ENCODE data around the gene SCGB1D4.
"Not testable (repeated sequence)": the region's sequence is repeated elsewhere in the genome, so short reads cannot be mapped to it uniquely, and the experiment has no call there.

Gene SCGB1D4, protein sequence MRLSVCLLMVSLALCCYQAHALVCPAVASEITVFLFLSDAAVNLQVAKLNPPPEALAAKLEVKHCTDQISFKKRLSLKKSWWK

DNA sequence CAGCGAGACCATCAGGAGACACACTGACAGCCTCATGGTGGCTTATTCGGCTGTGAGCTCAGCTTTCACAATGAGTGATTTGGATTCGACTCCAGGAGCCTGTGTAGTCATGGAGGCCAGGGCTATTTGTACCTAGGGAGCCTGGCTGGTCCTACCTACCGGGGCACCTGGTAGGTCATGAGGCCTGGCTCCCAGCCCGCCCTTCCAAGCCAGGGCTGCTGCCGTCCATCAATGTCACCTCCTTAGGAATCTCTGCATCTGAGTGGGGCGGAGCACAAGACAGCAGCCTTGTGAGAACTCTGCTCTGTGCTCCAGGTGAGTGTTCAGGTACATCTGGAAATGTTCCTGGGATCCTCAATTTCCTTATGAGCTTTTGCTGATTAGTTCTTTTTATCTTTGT lies at the start of gene SCGB1D4:
SCGB1D4 (minus strand) TSS at position 101 of the 400 bp plus-strand sequence; CDS start at position 36, 65 bp downstream.
- DNase-seq: no peak

- no peak for DNase-seq
These were observed 47.0 kb upstream of the SCGB1D4 start for GRCh38 chr11:62345861-62346260.

- no peak for DNase-seq
These were observed 45.3 kb upstream of the SCGB1D4 start for GRCh38 chr11:62344210-62344609.

DNA sequence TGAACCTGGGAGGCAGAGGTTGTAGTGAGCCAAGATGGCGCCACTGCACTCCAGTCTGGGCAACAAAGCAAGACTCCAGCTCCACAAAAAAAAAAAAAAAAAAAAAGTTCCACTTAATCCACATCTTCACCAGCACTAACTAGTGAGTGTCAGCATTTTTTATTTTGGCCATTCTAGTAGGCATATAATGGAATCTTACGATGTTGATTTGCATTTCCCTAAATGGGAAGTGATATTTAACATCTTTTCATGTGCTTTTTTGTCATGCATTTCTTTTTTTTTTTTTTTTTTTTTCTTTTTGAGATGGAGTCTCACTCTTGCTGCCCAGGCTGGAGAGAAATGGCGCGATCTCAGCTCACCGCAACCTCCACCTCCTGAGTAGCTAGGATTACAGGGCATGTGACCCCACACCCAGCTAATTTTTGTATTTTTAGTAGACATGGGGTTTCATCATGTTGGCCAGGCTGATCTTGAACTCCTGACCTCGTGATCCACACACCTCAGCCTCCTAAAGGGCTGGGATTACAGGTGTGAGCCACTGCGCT lies 44.8 kb upstream of the SCGB1D4 start:
- not testable (repeated sequence) for DNase-seq

DNA sequence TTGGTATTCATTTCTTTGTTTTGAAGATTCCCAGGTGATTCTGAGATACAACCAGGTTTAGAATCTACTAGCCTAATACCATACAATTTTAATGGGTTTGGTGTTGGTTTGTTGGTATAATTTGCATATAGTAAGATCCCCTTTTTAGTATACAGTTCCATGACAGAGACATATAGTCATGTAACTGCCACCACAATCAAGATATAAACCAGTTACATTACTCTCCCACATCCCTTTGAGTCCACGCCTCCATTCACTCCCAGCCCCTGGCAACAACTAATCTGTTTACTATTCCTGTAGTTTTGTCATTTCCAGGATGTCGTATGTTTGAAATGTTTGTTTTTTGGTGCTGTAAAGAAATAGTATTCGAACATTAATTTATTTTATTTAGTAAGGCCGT lies 42.7 kb upstream of the SCGB1D4 start:
- no peak for DNase-seq

GRCh38 chr11:62340269-62340901 lies 41.5 kb upstream of the SCGB1D4 start:
- DNase-seq: peak; percentile 89

DNA sequence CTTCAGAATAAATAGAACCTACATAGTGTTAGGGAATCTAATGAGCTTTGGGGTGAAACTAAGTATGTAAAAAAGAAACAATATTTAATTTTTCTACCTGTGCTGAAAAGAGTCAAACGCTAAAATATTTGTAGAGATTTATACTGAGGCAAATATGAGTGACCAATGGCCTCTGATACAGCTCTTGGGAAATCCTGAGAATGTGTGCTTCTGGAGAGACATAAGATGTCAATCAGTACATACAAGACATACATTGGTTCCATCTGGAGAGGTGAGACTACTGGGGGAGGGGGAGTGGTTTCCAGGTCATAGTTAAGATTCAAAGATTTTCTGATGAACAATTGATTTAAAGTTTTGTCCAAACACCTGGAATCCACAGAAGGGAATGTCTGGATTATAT lies 39.3 kb upstream of the SCGB1D4 start:
- DNase-seq: peak; percentile 32

DNA sequence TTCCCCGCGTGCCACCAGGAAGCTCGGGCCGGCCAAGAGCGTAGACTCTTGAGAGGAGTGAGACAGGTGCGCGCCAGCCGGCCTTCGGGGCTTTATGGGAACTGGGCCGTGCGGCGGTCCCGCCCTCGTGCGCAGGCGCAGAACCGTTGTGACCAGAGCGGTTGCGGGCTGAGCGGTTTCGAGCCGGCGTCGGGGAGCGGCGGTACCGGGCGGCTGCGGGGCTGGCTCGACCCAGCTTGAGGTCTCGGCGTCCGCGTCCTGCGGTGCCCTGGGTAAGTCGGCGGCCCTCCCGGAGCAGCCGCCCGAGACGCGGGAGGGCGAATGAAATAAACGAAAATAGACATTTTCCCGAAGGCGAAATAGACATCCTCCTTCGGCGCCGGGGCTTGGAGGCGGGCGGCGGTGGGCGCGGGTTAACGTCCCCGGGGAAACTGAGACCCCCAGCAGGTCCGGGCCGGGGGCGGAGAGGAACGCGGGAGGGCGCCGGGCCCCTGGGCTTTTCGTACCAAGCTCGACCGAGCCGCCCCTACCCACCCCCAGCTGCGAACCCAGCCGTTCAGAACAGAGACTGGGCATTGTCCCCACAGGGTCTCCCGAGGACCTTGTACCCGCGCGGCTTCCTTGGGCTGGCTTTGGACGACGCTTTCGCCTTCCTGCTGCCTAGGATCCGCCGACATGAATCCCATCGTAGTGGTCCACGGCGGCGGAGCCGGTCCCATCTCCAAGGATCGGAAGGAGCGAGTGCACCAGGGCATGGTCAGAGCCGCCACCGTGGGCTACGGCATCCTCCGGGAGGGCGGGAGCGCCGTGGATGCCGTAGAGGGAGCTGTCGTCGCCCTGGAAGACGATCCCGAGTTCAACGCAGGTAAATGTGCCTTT lies 38.7 kb upstream of the SCGB1D4 start, which contains the start of gene ASRGL1:
ASRGL1 (plus strand) TSS at position 146 of the 879 bp plus-strand sequence; CDS start at position 676, 530 bp downstream.
- DNase-seq: peak; percentile 91

DNA sequence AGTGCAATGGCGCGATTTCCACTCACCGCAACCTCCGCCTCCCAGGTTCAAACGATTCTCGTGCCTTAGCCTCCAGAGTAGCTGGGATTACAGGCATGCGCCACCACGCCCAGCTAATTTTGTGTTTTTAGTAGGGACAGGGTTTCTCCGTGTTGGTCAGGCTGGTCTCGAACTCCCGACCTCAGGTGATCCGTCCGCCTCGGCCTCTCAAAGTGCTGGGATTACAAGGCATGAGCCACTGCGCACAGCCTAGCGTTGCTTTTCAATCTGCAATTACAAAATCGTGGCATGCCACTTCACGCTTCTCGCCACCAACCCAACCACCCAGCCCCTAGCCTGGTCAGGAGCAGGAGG lies 38.1 kb upstream of the SCGB1D4 start:
- DNase-seq: not testable (repeated sequence)

GRCh38 chr11:62333768-62334167 lies 34.9 kb upstream of the SCGB1D4 start:
- no peak for DNase-seq

DNA sequence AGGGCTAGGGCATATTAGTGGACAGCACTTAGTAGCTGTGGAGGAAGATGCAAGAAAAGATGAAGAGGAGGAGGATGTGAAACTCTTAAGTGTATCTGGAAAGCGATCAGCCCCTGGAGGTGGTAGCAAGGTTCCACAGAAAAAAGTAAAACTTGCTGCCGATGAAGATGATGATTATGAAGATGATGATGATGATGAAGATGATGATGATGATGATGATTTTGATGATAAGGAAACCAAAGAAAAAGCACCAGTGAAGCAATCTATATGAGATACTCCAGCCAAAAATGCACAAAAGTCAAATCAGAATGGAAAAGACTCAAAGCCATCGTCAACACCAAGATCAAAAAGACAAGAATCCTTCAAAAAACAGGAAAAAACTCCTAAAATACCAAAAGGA lies 32.4 kb upstream of the SCGB1D4 start:
- not testable (repeated sequence) for DNase-seq

DNA sequence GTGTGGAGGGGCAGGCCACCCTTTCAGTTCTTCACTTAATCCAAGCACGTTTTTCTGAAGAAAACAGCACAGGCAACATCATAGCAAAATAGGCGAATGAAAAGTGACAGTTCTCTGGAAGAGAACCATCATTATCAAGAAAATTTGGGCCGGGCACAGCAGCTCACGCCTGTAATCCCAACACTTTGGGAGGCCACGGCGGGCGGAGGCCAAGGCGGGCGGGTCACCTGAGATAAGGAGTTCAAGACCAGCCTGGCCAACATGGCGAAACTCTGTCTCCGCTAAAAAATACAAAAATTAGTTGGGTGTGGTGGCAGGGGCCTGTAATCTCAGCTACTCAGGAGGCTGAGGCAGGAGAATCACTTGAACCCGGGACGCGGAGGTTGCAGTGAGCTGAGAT lies 28.7 kb upstream of the SCGB1D4 start:
- DNase-seq: not testable (repeated sequence)

DNA sequence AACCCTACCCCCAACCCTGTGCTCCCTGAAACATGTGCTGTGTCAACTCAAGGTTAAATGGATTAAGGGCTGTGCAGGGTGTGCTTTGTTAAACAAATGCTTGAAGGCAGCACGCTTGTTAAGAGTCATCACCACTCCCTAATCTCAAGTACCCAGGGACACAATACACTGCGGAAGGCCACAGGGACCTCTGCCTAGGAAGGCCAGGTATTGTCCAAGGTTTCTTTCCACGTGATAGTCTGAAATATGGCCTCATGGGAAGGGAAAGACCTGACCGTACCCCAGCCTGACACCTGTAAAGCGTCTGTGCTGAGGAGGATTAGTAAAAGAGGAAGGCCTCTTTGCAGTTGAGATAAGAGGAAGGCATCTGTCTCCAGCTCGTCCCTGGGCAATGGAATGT lies 27.8 kb upstream of the SCGB1D4 start:
- DNase-seq: not testable (repeated sequence)

GRCh38 chr11:62325781-62326180 lies 26.9 kb upstream of the SCGB1D4 start:
- DNase-seq: not testable (repeated sequence)

- DNase-seq: peak; percentile 13
These were observed 26.1 kb upstream of the SCGB1D4 start for GRCh38 chr11:62324731-62325556.

DNA sequence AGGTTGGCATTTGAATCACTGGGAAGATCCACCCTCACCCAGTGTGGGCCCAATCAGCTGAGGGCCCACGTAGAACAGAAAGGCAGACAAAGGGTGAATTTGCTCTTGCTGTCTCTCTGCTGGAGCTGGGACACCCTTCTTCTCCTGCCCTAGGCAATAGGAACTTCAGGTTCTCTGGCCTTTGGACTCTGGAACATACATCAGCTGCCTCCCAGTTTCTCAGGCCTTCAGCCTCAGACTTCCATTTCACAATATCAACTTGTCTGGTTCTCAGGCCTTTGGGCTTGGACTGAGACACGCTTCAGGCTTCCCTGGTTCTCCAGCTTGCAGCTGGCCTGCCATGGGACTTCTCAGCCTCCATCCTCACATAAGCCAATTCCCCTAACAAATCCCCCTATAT lies 23.6 kb upstream of the SCGB1D4 start:
- no peak for DNase-seq

GRCh38 chr11:62315431-62315830 lies 16.6 kb upstream of the SCGB1D4 start:
- DNase-seq: no peak

DNA sequence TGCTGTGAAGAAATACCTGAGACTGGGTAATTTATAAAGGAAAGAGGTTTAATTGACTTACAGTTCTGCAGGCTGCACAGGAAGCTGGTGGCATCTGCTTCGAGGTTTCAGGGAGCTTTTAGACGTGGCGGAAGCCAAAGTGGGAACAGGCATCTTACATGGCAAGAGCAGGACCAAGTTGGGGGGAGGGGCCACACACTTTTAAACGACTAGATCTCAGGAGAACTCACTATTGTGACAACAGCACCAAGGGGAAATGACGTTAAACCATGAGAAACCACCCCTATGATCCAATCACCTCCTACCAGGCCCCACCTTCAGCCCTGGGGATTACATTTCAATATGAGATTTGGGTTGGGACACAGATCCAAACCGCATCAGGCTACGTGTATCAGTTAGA lies 11.1 kb upstream of the SCGB1D4 start:
- no peak for DNase-seq

DNA sequence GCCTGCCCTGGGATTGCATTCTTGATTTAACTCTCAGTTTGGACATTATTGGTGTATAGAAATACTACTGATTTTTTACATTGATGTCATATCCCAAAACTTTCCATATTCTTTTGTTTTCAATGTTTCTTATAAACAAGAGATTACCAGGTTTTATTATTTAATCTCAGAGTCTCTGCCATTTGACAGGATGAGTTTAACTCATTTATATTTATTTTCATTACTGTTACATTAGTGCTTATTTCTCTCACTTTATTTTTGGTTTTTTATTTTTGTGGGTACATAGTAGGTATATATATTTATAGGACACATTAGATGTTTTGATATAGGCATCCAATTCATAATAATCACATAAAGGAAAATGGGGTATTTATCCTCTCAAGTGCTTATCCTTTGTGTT lies 9.1 kb upstream of the SCGB1D4 start:
- DNase-seq: no peak

DNA sequence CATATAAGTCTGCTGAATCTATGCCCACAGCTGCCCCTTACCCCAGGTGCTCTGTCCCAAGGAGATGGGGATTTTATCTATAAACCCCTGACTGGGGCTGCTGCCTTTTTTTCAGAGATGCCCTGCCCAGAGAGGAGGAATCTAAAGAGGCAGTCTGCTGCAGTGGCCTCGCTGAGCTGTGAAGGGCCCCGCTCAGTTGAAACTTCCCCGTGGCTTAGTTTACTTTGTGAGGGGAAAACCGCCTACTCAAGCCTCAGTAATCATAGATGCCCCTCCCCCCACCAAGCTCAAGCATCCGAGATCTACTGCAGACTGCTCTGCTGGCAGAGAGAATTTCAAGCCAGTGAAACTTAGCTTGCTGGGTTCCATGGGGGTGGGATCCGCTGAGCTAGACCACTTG lies 7.4 kb upstream of the SCGB1D4 start:
- no peak for DNase-seq

DNA sequence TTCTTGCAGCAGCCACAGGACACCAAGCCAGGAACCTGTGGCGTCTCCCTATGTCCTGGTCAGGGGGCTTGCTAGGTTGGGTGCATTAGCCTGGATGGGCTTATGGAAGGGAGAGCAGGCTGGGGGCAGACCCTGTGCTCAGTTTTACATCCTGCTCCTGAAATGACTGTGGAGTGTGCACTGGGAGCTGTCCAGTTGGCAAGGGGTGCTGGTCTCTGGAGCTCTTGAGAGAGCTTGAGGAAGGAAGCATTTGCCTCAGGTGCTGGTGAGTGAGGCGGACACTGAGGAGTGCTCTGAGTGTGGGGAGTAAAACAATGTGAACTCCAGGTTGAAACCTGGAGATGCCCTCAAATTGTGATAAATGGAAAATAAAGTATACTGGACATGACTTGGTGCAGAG lies 3.4 kb downstream of the SCGB1D4 start:
- no peak for DNase-seq

DNA sequence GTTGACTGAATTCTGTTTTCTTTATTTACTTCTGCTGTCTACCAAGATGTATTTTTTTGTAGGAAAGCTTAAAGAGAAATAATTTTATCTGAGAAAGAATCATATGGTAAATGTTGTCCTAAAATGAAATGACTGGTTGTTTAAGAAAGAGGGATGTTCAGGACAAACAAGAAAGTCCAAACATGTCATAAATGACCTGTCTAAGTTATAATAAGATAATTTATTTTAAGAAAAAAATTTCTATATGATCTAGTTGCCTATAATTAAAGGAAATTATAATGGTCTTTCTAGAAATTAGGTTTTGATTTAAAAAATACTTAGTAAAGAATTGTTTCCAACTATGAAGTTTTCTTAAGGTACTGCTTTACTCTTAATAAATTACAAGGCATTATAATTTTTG lies 18.4 kb downstream of the SCGB1D4 start:
- DNase-seq: no peak

DNA sequence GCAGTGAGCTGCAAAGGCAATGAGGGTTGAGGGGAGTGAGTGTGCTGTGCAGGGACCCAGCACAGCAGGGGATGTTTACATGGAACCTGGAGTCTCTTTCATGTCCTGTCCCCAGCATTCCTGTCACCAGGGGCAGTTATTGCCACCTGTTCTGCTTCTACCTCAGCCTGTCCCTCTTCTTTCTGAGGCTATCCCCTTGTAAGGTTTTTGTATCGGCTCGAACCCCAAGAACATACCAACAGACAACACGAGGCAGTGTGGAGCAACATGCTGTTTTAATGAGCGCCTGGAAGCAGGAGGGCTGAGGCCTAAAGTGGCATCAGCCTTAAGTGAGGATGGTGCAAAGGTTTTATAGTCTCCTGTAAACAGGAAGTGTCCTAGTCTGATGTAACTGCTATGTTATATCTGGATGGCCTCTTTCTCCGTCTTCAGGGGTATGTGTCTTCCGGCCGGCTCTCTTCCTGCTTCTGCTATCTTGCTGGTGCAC lies 25.0 kb downstream of the SCGB1D4 start:
- no peak for DNase-seq

Data from midbrain (tissue), 1 donor.